HG03558 (cell line): ENCODE measurements around the gene AGA.

Experiments
- ATAC-seq: cut with Tn5 transposase; IDR thresholded peaks from one replicate; pipeline ENCODE4 v1.9.1; 2021; ENCODE audit warnings: moderate number of reproducible peaks; ENCODE audit not compliant: unreplicated experiment; ENCODE audit errors: extremely low read depth

The AGA gene

DNA sequence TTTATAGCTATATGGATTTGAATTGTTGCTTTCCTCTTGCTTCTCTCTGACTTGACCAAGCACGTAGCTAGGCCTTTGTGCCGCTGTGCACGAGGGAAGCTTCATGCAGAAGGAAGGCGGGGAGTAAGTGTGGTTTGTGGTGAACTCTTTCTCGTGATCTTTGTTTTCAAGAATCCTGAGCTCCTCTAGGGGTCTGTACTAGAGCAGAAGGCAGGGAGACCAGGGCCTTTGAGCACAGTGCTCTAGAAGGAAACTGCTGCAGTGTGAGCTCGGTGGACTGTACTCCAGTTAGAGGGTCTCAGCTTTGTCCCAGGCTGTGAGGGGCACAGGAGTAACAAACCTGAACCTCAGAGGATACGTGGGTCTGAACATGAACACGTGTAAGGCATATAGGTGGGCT is 49.0 kb downstream of the AGA start:
- no peak for ATAC-seq

DNA sequence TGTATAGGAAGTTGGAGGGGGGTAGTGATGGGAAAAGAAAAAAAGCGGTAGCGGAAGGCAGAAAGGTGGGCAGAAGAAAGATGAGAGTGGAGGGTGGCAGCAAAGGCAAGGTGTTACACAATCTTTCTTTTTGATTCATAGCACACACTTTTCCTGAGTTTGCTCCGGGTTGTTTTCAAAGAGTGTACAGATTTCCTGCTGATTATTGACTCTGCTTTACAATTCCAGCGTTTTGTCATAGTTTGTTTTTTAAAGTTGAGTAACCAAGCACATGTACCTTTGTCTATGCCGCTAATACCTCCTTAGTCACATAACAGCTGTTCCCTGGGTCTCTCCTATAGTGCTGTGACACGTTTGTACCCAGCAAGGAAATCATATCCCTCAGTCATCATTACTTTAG is 50.3 kb downstream of the AGA start:
- no peak for ATAC-seq

DNA sequence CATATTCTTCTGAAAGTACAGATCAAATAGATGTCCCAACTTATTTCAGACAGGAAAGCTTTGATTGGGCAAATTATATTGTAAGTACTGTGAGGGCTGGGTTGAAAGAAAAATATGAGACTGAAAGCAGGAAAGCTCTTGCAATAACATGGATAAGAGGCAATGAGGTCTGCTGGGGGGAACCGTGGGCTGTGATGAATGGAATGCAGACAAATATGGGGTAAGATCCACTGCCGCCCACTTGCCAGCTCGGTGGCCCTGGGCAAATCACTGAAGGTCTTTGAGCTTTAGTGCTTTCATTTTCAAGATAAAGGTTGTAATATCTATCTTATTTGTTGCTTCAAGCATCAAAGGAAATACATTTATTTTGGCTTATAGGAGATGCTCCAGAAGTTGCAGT is 51.0 kb downstream of the AGA start:
- no peak for ATAC-seq

DNA sequence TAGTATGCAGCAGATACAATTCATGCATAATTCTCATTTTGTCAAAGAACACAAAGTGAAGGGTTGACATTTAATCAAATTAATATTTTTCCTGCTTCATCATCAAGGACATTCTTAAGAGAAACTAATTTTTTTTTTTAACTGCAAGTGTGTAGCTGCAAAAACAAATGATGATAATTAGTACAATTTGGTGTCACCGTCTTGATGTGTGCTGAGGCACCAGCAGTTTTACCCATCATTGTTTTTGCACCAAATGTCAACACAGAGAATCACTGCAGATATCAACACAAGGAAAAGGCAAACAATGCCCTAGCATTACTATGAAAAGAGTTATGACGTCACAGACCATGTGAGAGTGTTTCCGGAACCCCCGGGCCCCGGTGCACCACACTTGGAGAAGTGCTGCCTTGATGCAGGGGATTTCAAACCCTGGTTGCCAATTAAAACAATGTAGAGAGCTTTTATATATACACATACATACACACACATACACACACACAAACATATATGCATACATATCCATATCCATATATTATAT is 55.9 kb downstream of the AGA start:
- ATAC-seq = no peak

DNA sequence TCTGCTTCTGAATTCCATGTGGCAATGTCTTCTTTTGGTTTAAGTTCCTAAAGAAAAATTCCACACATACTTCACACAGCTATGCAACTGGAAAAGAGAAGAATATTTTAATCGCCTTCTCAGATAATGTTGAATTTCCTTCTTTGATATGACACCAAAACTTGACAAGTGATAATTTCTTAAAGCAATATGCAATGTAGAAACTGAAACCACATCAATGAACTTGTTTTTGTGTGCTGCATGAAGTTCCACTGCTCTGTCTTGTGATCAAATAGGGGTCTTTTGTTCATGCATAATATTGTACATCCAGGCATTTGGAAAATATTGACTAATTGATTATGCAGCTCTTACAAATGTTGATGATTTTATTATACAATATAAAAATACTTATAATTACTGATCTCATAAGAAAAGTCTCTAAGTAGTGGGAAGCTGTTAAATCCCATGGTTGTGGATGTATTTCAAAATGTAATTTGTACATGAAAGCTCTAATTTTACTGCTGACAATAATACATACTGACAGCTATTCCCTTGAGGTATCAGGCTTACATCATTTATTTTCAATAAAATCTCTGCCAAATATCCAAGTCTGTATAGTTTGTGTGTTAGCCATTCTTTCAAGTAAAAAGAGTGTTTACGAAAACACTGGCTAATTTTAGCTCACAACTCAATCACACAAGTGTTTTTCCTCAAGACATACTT is 56.5 kb downstream of the AGA start:
- no peak for ATAC-seq

DNA sequence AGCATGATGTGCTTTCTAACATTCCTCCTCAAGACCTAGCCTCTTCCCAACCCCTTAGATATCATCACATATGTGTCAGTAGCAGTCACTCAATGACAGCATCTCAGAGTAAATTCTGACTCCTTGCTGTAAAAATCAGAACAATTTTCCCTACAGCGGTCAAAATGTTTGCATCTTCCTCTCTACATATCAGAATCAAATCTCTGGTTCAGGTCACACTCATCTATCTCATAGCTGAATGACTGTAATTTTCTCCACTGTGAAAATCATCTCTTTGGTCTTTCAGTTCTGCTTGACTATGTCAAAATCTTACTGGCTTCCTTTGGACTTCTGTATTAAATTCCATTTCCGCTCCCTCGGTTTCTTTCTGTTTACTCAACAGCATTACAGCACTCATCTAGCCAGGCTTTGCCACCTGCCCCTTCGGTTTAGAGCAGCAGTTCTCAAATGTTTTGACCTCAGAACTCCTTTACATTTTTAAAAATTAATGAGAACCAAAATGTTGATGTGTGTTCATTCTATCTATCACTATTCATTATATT is 57.3 kb downstream of the AGA start:
- no peak for ATAC-seq

DNA sequence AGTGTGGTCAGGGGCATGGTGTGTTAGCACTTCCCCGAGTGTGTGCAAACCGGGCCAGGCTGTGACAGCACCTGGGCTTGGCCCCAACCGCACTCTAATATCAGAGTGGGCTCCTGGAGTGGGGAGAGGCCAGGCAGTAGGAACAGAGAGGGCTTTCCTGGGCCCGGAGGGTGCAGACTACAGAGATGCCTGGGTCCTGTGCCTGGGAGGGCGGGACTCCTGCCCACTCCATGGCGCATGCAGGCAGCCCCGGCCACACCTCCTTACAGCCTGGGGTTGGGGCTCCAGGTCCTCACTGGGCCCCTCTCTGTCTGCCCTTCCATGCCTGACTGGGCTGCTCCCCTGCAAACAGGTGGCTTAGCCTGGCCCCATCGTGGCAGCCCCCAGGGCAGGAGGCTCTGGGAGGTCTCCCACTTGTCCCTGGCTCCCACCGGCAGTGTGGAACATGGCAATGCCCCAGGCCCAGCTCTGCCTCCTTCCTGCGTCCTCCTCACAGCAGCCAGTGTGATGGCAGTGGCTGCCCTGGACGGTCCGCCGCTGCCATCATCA is 60.4 kb downstream of the AGA start:
- no peak for ATAC-seq
